HG02981 (cell line): Measurements from ENCODE around the gene NEK7.
A peak's percentile ranks its signal among the peaks of the same experiment; 100 is the strongest.

Source experiments
- ATAC-seq: cut with Tn5 transposase; IDR thresholded peaks from one replicate; pipeline ENCODE4 v1.9.1; 2021; ENCODE audit warnings: mild to moderate bottlenecking, moderate library complexity; ENCODE audit not compliant: unreplicated experiment

NEK7 gene

DNA sequence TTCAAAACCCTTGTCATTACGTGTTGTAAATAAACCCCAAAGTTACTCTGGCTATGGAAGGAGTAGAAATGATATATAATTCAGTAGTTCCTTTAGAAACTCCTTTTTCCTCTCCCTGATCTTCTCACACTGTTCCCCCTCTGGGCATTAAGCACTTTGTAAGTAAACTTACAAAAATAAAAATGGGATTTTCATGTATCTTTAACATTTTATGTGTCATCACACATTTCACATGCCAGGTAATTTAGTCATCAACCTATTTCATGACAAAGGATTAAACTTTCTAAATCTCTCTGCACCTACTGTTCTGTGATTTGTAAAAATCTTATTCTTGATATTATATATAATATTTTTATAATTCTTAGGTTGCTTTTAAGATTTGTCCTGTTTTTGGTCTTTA, 176.9 kb downstream of the NEK7 start:
- ATAC-seq = no peak

- no peak for ATAC-seq
Measured at GRCh38 chr1:198335663-198336062, 178.9 kb downstream of the NEK7 start.

DNA sequence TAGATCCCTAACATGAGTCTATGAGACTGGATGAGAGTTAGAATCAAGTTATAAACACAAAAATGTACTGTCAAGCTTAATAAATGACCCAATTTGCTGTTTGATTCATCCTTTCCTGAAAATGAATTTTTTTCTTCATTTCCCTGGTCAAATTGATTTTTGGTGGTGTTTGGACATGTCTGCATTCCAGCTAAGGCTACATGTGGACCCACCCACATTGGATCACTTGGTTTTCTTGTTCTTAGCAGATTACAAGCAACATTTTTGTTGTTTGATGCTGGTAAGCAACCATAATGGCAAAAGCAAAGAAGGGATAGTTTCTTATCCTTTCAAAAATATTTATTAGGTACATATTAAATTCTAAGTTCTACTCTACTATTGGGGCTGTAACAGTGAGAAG, 181.1 kb downstream of the NEK7 start:
- ATAC-seq = no peak

- peak; percentile 47 for ATAC-seq
Measured at GRCh38 chr1:198340139-198340538, 183.3 kb downstream of the NEK7 start.

GRCh38 chr1:198346178-198346577, 189.4 kb downstream of the NEK7 start:
- ATAC-seq = no peak

DNA sequence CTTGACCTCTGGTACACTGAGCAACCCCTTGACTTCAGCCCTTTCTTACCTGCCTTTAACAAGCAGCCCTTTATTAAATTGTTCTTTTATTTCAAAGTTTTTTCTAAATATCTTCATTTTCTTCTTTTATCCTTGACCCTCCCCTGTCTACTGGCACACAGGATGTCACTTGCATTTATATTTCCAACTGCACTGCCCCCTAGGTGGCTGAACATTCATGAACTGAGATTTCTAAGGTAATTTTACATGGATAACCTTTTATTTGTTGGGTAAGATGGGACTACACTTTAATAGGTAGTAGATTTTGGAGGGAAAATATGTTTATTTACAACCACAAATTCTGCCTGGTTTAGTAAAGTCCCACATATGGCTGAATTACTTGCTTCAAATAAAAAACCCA, 193.7 kb downstream of the NEK7 start:
- ATAC-seq = no peak

- peak; percentile 81 for ATAC-seq
Measured at GRCh38 chr1:198352975-198353695, 196.3 kb downstream of the NEK7 start.

DNA sequence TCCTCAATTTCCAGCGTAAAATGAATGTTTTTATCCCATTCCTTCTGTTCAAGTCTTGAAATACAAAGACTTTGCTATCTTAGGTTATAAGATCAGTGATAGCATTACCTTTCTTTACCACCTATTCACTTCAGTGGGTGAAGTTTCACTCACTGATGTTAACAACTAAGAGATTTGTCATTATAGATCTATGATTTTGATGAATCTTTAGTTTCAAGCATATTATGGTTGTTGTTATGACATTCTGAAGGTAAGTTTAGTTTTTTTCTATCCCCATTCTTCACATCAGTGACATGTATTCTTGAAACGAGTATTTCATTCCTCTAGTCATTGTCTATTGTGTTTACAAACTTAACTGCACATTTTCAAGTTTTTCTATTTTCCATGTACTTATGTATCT, 201.1 kb downstream of the NEK7 start:
- ATAC-seq = no peak

- no peak for ATAC-seq
Measured at GRCh38 chr1:198359024-198359653, 202.3 kb downstream of the NEK7 start.

GRCh38 chr1:198360208-198360729, 203.5 kb downstream of the NEK7 start:
- no peak for ATAC-seq

GRCh38 chr1:198361237-198361767, 204.5 kb downstream of the NEK7 start:
- no peak for ATAC-seq

GRCh38 chr1:198363625-198364151, 206.9 kb downstream of the NEK7 start:
- ATAC-seq = no peak

- no peak for ATAC-seq
Measured at GRCh38 chr1:198364471-198364870, 207.7 kb downstream of the NEK7 start.

GRCh38 chr1:198367296-198367695, 210.5 kb downstream of the NEK7 start:
- ATAC-seq = no peak

- no peak for ATAC-seq
Measured at GRCh38 chr1:198370996-198371395, 214.2 kb downstream of the NEK7 start.
